ENCODE results near the gene ADAMTS2. TPM values are rescaled to one million over a fixed set of nuclear protein-coding genes. Genes with fewer than 3 reads are reported as not detected.

Gene ADAMTS2
- polyA plus RNA-seq, 3 donors: 0.74 to 2.3 TPM; not detected in 1

DNA sequence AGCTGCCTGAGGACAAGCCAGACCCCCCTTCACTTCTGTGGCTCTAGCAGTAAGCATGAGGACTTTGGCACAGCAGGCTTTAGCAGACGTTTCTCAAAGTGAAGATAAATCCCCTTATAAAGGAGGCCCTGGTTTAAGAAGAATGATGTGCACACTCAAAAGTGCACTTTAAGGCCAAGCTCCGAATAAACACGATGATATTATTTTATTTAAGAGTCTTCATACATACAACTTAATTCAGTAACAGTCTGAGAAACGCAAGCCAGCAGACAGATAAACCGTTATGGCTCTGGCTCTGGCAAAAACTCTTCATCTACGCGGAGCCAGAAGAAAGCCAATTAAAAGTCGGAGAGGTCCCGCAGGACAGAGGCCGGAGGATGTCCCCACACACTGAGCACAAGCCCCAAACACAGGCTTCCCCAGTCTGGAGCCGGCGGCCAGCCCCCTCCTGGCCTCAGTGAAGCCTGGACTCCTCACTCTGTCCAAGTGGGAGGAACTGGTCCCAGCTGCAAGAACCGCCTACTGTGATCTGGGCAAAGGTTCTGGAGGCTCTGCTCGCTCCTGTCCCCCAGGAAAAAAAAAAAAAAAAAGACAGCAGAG, 44.6 kb downstream of the ADAMTS2 start:
- Histone ChIP-seq H3K9me3 (replicated peaks in 1 of 2; ENCODE audit: control insufficient read depth in 1 of 2, insufficient read depth in 1 of 2, low read length in 2 of 2) (peaks cover 11 to 13% of the 10 kb centered on the region in 2 donors), H3K9ac (ENCODE audit: insufficient read depth, low read length, poor library complexity, severe bottlenecking) (no peak overlapping the region), H3K4me3 (replicated peaks in 1 of 3; ENCODE audit: low read depth in 2 of 3, low read length in 3 of 3) (no peak overlapping the region), H3K79me2 (ENCODE audit: insufficient read depth, low read length) (no peaks in the 10 kb centered on the region), H3K27me3 (ENCODE audit: control insufficient read depth in 2 of 2, insufficient read depth in 2 of 2, low read length in 2 of 2) (no peaks in the 10 kb centered on the region), H3K27ac (ENCODE audit: low read depth in 1 of 2, low read length in 2 of 2) (no peak overlapping the region), H3K4me1 (ENCODE audit: control insufficient read depth in 1 of 2, insufficient read depth in 2 of 2, low read length in 2 of 2) (no peaks in the 10 kb centered on the region), H4K20me1 (ENCODE audit: insufficient read depth, low read length) (no peaks in the 10 kb centered on the region), H2AFZ (ENCODE audit: insufficient read depth, low read depth, low read length, poor library complexity, severe bottlenecking) (no peak overlapping the region), H3K4me2 (replicated peaks; ENCODE audit: extremely low read depth, low read length, poor library complexity, severe bottlenecking) (no peak overlapping the region), H3K36me3 (replicated peaks in 1 of 2; ENCODE audit: control insufficient read depth in 1 of 2, insufficient read depth in 2 of 2, low read length in 2 of 2) (no peaks in the 10 kb centered on the region)
- H3K4me1 Mint-ChIP-seq: peaks cover 4% of the 10 kb centered on the region
- WGBS (ENCODE audit: insufficient coverage): 93% methylated on average over 6 of the region's 14 CpGs
- peaks cover 13 to 36% (median 30%) of the 10 kb centered on the region in 7 donors for H3K9me3 Mint-ChIP-seq
- peaks cover 5 to 14% (median 6%) of the 10 kb centered on the region in 3 donors for H3K27me3 Mint-ChIP-seq (ENCODE audit: low read depth in 3 of 3)
- no peaks in the 10 kb centered on the region for H3K36me3 Mint-ChIP-seq
- intact Hi-C loops (cut with micrococcal nuclease): no loop called here
- no peak overlapping the region for H3K4me3 Mint-ChIP-seq
- TF ChIP-seq, protein P1, sequence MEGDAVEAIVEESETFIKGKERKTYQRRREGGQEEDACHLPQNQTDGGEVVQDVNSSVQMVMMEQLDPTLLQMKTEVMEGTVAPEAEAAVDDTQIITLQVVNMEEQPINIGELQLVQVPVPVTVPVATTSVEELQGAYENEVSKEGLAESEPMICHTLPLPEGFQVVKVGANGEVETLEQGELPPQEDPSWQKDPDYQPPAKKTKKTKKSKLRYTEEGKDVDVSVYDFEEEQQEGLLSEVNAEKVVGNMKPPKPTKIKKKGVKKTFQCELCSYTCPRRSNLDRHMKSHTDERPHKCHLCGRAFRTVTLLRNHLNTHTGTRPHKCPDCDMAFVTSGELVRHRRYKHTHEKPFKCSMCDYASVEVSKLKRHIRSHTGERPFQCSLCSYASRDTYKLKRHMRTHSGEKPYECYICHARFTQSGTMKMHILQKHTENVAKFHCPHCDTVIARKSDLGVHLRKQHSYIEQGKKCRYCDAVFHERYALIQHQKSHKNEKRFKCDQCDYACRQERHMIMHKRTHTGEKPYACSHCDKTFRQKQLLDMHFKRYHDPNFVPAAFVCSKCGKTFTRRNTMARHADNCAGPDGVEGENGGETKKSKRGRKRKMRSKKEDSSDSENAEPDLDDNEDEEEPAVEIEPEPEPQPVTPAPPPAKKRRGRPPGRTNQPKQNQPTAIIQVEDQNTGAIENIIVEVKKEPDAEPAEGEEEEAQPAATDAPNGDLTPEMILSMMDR (IDR thresholded peaks at IDR 0.05): no peak
- DNase-seq: no peak
- no peak overlapping the region for H3K27ac Mint-ChIP-seq

DNA sequence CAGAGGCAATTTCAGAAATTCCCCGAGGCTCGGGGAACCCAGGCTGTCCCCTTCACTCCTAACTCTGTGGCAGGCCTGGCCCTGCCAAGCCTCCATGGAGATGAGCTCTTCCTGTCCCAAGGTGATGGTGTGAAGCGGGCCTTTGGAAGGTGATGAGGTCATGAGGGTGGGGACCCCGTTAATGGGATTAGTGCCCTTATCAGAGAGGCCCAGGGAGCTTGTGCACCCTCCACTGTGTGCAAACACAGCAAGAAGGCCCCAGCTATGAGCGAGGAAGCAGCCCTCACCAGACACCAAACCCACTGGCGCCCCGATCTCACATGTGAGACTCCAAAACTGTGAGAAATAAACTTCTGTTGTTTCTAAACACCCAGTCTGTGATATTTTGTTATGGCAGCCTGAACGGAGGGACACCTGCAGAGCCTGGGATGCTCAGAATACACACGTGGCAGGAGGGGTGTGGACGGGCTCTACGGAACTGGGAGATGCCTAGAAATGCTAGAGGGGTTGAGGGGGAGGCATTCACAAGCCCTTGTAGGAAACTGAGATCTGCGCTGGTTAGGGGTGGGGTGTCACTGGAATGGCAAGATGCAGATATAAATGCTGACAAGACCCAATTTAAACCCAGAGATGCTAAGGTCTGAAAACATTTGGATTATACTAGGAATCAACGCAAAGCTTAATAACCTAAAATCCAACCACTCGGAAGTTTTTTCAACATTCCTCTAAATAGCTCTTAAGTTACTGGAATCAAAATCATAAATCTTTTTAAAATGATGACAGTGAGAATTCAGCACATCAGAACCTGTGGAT, 46.9 kb downstream of the ADAMTS2 start:
- H3K9me3 ChIP-seq (replicated peaks in 1 of 2; ENCODE audit: control insufficient read depth in 1 of 2, insufficient read depth in 1 of 2, low read length in 2 of 2): peaks cover 0 to 7% of the 10 kb centered on the region in 2 donors
- no peak overlapping the region for H3K4me3 Mint-ChIP-seq
- no peak for DNase-seq
- 94% methylated on average over 4 of the region's 14 CpGs for WGBS (ENCODE audit: insufficient coverage)
- no peaks in the 10 kb centered on the region for H3K4me1 ChIP-seq (ENCODE audit: control insufficient read depth in 1 of 2, insufficient read depth in 2 of 2, low read length in 2 of 2)
- H3K27ac ChIP-seq (ENCODE audit: low read depth in 1 of 2, low read length in 2 of 2): no peak overlapping the region
- H2AFZ ChIP-seq (ENCODE audit: insufficient read depth, low read depth, low read length, poor library complexity, severe bottlenecking): no peak overlapping the region
- peaks cover 7 to 21% (median 12%) of the 10 kb centered on the region in 7 donors for H3K9me3 Mint-ChIP-seq
- no peak overlapping the region for H3K9ac ChIP-seq (ENCODE audit: insufficient read depth, low read length, poor library complexity, severe bottlenecking)
- peaks cover 4% of the 10 kb centered on the region for H3K4me1 Mint-ChIP-seq
- H3K4me3 ChIP-seq (replicated peaks in 1 of 3; ENCODE audit: low read depth in 2 of 3, low read length in 3 of 3): no peak overlapping the region
- H3K4me2 ChIP-seq (replicated peaks; ENCODE audit: extremely low read depth, low read length, poor library complexity, severe bottlenecking): no peak overlapping the region
- H3K27me3 ChIP-seq (ENCODE audit: control insufficient read depth in 2 of 2, insufficient read depth in 2 of 2, low read length in 2 of 2): no peaks in the 10 kb centered on the region
- no peaks in the 10 kb centered on the region for H4K20me1 ChIP-seq (ENCODE audit: insufficient read depth, low read length)
- H3K27ac Mint-ChIP-seq: no peak overlapping the region
- H3K27me3 Mint-ChIP-seq (ENCODE audit: low read depth in 3 of 3): peaks cover 2 to 12% (median 3%) of the 10 kb centered on the region in 3 donors
- intact Hi-C loops (cut with micrococcal nuclease): no loop called here
- H3K36me3 ChIP-seq (replicated peaks in 1 of 2; ENCODE audit: control insufficient read depth in 1 of 2, insufficient read depth in 2 of 2, low read length in 2 of 2): no peaks in the 10 kb centered on the region
- H3K36me3 Mint-ChIP-seq: no peaks in the 10 kb centered on the region
- H3K79me2 ChIP-seq (ENCODE audit: insufficient read depth, low read length): no peaks in the 10 kb centered on the region
- TF ChIP-seq, protein P1 (IDR thresholded peaks at IDR 0.05): no peak
